NCI-H2107 treated with DMSO at 0.1 percent for 48 hours (cell line): ENCODE measurements around the gene GP2.
A peak's percentile ranks its signal among the peaks of the same experiment; 100 is the strongest.

Source experiments
- DNase-seq: peaks from one replicate; lab custom pipeline; 2025; ENCODE audit not compliant: unreplicated experiment; lab: John Stamatoyannopoulos, UW

Gene GP2

DNA sequence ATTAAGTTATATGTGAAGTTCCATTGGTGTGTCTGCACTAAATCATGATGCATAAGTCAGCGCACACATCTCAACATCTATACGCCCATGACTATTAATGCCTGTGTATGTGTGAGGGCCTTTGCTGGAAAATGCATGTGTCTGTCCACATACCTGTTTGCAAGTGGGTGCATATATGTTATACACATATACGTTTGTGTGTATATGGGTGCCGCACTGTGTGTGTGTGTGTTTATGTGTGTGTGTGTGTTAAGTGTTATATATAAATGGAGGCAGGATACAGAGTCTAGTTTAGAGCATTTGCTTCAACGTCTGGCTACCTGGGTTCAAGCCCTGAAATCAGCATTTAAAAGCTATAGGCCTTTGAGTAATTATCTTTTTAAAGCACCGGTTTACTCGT is 19.5 kb downstream of the GP2 start:
- DNase-seq, result no peak

DNA sequence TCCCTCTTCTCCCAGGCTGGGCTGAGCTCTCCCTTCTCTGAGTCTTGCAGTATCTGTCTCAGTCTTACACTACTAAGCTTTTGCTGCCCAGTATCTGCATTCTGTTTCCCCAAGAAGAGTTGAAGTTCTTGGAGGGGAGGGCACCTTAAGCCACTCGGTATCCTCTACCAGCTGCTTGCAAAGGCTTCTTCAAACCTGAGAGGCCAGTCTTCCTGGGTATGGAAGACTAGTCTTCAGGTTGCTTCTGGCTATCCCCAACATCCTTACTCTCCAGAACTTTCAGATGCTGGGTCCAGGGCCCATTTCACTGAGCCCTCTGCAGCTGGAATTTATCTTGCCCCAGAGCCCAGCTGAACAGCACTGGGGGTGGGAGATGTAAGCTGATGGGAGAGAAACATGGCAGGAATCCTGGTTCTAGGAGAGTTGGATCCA is 20.1 kb downstream of the GP2 start:
- no peak for DNase-seq

DNA sequence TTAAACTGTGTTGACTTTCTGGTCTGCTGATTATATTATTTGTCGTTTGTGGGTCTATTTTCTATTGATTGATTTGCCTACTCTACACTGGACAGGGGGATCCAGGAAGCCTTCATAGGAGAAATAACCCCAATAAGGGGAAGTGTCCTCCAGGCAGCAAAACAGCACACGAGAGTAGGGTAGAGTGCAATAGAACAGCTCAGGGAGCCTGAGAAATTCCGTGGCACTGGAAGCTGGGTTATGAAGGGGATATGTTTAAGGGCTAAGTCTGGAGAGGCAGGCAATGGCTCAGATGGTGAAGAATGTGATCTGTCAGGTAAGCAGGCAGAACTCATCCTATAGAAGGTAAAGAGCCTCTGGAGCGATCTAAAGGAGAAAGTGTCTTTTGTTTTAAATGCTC is 20.9 kb downstream of the GP2 start:
- DNase-seq, result no peak

DNA sequence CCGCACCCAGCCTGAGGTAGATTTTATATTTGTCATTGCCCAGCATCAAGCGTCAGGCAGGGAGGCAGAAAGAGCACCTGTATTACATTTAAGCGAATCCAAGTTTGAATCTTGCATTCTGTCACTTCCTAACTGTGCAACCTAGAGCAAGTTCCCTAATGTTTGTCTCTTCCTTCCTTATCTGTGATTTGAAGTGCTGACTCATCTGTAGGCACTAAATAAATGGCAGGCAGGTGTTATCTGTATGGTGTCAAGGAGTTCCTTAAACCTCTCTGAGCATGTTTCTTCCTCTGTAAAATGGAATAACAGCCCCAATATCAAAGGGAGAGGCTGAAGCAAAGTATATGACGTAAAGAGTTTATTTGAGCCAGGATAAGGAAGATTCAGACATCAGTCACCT is 24.3 kb downstream of the GP2 start:
- no peak for DNase-seq

DNA sequence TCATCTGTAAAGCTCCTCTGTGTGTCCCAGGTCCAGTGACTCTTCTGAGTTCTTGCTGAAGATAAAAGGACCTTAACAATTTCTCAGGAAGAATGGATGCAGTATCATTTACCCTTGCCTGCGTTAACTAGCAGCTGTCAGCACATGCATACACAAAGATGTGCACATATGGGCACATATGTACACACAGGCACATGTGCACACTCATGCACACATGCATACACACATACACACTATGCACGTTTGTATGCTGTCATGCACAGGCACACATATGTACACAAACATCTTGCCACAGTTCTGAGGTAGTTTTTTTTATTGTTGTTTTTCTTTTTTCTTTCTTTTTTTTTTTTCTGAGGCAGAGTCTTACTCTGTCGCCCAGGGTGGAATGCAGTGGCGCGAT is 24.9 kb downstream of the GP2 start:
- DNase-seq, result no peak

DNA sequence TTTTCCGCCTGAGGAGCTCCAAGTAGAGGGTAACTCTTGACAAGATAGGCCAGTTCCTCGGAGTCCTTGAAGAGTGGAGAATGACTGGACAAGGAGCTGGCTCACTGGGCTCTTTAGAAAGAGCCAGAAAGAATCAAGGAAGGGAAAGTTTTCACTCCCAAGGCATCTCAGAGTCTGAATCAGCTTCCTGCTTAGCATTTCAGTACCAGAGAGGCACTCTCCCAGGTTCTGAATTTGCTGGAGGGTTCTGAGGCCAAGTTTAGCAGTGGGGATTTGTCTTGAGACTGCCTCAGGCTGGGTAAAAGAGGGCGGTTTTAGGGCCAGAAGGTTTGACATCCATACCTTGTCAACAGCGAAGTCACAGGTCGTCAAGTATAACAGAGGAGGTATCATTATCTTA is 25.5 kb downstream of the GP2 start:
- no peak for DNase-seq

DNA sequence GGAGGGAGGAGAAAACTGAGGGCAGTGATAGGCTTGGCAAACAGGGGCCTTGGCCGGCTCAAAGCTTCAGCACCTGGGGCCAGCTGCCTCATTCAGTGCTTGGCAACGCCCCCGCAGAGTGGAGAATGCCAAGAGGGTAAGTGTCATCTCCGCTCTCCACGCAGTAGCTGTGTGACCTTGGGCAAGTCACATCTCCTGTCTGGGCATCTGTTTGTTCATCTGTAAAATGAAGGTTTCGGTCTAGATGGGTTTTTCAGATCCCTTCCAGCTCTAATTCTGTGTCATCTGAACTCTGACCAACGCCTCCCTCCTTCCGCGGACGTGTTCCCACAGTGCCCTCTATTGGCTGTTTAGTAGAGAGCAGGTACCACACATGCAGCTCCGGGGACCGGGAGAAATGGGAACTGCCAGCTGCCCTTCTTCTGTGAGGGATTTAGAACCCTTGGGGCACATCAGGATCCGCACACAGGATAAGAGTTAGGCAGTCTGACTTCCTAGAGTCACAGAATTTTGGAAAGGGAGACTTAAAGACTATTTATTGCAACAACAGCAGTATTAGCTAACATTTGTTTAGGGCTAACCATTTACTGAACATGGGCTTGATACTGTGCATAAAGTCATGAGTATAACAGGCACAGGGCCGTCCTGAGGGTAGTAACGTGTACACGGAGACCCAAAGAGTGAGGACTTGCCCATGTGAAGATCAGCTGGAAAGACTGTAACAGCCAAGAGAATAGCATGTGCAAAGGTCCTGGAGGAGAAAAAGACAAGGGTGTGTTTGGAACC is 26.8 kb downstream of the GP2 start:
- peak; percentile 82 for DNase-seq

DNA sequence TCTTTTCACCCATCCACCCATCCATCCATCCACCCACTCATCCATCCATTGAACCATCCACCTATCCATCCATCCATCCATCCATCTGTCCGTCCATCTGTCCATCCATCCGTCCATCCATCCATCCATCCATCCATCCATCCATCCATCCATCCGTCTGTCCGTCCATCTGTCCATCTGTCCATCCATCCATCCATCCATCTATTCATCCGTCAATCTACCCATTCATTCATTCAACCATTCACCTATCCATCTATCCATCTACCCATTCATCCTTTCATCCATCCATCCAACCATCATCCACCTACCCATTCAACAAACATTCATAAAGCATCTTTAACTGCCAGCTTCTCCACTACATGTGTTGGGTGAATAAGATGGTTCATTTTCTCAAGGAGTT is 28.9 kb downstream of the GP2 start:
- no peak for DNase-seq

DNA sequence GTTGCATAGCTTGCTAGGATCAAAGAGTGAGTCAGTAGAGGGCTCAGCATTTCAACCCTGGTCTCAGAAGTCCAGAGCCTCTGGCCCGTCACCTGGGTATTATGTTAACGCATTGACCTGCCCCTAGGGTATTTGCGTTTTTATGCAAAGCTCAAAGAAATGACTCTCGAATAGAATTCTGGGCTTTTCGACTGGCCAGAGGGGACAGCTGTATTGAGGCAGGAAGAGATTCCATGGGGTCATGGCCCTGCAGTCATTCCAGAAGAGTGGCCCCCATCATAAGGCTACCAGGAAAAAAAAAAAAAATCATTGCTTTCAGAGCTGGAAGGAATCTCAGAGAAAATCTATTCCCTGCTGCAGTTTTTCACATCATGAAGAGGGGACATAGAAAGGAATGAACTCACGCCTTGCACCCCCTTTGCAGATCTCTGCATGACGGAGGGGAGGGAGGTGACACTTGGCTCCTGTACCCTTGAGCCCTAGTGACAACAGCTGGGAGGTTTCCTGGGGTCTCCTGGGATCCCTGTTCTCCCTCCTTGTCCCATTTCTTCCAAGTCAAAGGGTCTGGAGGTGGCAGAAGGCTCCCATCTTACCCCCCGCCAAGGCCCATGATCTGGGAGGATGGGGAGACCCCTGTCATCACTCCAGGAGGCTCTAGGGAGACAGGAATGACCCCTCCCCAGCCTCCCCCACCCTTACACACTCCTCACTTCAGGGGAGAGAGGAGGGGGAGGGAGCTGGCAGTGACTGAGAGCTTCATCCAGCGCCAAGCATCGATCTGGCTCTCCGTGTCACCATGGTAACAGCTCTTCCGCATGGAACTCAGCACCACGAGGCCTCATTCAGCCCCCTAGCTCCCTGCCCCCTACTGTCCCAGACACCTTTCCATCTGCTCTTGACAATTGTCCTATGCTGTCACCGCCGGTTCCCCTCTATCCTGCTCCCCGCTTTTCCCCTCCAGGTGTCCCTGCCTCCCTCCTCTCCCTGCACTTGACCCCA is 35.8 kb downstream of the GP2 start:
- DNase-seq, result peak; percentile 21

DNA sequence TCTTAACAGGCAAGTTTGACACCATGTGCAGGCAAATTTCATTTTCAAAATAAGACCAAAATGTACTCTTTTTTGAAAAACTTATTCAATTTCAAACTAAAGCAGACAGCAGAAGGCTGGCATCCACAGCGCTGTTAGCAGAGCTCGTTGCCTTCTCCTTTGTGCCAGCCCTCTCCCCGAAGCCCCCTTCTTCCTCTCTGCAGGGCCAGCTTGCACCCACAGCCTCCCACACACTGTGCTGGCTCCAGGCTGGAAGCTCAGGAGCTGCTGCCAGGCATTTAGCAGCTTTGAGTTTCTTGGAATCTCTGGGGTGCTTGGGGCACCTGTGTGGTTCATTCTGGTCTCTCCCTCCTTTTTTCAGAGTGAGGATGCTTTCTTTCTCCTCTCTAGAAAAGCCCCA is 37.7 kb downstream of the GP2 start:
- DNase-seq, result no peak

DNA sequence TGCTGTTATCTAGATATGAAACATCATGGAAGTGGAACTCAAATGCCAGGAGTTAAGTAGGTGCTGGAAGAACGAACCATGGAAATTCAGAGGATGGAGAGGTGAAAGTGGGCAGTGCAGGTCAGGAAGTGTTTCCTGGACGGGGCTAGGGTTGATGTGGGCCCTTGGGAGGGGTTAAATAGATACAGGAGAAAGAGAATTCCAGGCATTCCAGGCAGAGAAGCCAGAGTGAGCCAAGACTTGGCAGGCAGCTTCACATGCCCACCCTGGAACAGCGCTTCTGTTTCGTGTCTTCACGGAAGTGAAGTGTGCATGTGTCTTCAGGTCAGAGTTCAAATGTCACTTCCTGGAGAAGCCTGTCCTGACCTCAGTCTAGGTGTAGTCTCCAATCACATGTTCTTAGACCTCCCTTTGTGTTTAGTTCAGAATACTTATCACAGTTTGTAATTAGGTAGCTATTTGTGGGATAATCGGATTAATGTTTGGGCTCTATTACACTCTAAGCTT is 41.3 kb downstream of the GP2 start:
- DNase-seq, result no peak

DNA sequence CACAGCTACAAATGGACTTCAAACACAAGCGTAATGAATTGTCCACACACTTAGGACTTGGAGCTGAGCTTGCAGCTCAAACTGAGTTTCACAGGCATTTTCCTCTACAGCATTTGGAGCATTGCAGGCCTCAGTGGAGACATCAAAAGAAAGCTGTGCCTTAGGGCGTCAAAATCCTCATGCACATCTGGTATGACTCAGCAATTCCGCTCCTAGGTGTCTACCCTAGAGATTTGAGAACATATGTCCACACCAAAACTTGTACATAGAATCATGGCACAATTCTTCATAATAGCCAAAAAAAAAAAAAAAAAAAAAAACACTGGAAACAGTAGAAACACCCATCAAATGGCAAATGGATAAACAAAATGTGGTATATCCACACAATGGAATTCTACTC is 47.1 kb downstream of the GP2 start:
- no peak for DNase-seq

DNA sequence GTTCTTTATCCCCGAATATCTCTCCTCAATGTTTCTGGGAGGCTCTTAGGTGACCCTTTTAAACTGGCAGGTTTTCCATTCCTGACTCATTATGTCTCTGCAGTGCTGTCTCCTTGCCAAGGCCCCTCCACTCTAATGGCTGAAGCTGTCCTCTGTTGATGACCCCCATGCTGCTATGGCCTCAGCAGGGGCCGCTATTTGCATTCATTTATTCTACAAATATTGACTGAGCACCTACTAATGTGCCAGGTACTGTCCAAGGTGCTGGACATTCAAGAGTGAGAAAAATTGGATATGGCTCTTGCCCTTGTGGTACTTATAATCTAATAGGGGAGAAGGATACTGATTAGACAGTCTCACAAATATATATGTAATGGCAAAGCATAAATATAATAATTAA is 55.4 kb downstream of the GP2 start:
- DNase-seq, result no peak

DNA sequence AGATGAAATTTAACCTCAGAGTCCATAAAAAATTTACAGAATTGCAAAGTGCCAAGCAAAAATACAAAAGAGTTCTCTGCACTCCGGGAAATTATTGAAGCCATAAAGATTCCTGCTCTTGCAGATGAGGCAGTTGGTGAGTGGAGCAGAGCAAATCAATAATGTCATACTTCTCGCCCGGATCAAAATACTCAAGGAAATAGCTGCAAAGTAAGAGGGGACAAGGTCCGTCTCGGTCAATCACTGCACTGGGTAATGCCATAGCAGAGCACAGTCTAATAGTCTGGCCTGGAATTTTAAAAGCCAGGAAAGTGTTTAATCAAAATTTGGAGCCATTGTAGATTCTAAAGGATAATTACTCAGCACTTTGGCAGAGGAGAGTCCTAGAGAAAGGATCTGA is 58.9 kb downstream of the GP2 start:
- no peak for DNase-seq

DNA sequence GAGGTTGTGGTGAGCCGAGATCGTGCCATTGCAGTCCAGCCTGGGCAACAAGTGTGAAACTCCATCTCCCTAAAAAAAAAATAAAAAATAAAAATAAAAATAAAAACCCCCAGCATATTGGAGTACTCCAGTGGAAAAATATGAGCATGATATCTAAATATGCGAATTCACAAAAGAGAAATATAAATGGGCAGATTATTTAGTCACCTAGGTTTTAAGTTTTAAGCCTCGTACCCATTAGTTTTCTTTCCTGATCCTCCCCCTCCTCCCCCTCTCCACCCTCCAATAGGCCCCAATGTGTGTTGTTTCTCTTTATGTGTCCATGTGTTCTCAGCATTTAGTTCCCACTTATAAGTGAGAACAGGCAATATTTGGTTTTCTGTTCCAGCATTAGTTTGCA is 62.3 kb downstream of the GP2 start:
- DNase-seq, result no peak

DNA sequence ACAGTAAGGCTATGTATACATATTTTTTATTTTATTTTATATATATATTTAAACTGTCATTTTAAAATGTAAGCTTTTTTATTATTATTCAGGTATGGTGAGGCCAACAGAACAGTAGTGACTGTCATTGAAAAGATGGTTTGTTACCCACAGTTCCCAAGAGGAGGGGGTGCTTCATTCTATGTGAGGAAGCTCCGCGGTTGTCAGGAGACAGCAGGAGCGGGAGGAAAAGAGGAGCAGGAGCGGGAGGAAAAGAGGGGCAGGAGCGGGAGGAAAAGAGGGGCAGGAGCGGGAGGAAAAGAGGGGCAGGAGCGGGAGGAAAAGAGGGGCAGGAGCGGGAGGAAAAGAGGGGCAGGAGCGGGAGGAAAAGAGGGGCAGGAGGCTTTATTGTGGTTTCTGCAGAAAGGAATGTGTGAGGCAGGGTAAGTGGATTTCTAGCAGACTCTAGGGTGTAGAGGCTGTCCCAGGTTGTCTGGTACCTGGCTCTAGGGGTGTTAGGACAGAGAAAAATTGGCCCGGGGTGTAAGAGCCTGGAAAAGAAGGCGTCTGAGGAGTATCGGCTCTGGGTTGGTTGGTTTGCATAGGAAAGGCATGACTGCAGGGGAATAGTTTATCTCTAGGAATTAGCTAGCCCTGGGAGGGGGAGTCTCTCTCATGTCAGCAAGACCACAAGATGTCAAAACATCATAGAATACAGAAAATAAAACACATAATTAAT is 64.0 kb downstream of the GP2 start:
- DNase-seq, result no peak

DNA sequence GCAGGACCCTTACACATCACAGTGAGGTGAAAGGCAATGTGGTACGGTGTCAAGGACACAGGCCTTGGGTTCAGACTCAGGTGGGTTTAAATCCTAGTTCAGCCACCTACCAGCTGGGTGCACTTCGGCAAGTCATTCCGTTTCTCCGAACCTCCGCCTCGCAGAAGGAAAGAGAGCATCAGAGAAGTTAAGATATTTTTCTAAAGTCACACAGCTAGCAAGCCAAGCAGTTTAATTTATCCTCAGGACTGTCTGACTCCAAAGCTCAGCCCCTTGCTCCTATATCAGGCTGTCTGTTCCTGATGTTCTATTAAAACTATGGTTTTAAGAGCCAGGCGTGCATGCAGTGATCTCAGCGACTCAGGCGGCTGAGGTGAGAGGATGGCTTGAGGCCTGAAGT is 65.1 kb downstream of the GP2 start:
- DNase-seq, result no peak

DNA sequence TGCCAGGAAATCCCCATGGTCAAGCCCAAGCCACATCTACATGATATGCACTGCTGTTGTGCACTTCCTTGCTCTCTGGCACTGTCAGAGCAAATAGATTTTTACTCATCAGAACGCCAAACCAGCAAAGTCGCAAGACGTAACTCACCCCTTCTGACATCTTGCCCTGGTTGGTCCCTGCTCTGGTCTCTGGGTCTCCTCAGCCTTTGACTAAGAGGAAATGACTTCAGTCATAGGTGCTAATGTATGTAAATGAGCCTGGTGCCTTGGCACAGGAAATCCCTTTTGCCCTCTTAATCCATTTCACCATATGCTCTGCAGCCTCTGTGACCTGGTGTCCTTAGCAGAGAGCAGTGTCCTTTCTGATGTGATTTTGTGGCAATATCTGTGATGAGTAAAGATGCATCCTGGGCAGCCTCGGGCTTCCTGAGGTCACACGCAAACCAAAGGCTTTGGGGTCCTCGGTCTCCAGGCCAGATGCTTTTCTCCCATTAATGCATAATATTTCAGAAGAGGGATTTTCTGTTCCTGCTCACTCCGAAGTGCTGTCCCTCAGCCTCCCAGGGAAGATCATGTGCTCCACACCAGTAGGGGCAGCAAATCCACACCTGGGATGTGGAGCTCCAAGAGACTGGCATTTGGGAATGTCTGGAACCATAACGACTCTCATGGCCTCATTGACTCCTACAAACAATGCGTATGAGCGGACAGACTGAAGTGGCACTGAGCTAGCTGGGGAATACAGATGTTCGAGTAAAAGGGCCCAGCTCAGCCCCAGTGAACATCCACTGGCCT is 66.9 kb downstream of the GP2 start:
- no peak for DNase-seq
